Measurements from ENCODE around the gene MMP24OS. TPM values are rescaled to one million over a fixed set of nuclear protein-coding genes. Genes with fewer than 3 reads are reported as not detected.

Gene MMP24OS
- total RNA-seq, 4 donors from 2014 or later, result 8.8 to 67.8 (median 18.1) TPM

GRCh38 chr20:35273449-35274171 is 4.3 kb downstream of the MMP24OS start:
- no peak for TF ChIP-seq CTCF (IDR thresholded peaks at IDR 0.05)
- no peak for TF ChIP-seq POLR2A (IDR thresholded peaks at IDR 0.05)
- H3K36me3 ChIP-seq, result no peaks in the 10 kb centered on the region
- no peak for DNase-seq
- peaks cover 0 to 13% of the 10 kb centered on the region in 2 donors for H3K4me1 ChIP-seq
- intact Hi-C loops (cut with DNase I; ENCODE audit: low total_unique reads), result loop anchor here (10.0 kb wide), 1 partner anchor 129 kb away; the partner anchor contains the start of gene EDEM2
- H3K9me3 ChIP-seq, result no peaks in the 10 kb centered on the region
- no peak overlapping the region for H3K27ac ChIP-seq
- H3K4me3 ChIP-seq, result no peak overlapping the region
- no peaks in the 10 kb centered on the region for H3K27me3 ChIP-seq

GRCh38 chr20:35271904-35272303 is 6.0 kb downstream of the MMP24OS start:
- DNase-seq, result no peak
- Histone ChIP-seq H3K27me3 (no peaks in the 10 kb centered on the region), H3K27ac (no peak overlapping the region), H3K9me3 (no peaks in the 10 kb centered on the region), H3K4me3 (no peak overlapping the region), H3K36me3 (no peaks in the 10 kb centered on the region), H3K4me1 (peaks cover 0 to 10% of the 10 kb centered on the region in 2 donors)
- TF ChIP-seq POLR2A (IDR thresholded peaks at IDR 0.05), result no peak
- no peak for TF ChIP-seq CTCF (IDR thresholded peaks at IDR 0.05)
- intact Hi-C loops (cut with DNase I; ENCODE audit: low total_unique reads), result loop anchor here (10.0 kb wide), 1 partner anchor 127 kb away; the partner anchor contains the start of gene EDEM2

GRCh38 chr20:35271073-35271882 is 6.6 kb downstream of the MMP24OS start:
- DNase-seq, result no peak
- Histone ChIP-seq H3K9me3 (no peaks in the 10 kb centered on the region), H3K4me3 (no peak overlapping the region), H3K27ac (no peak overlapping the region), H3K36me3 (no peaks in the 10 kb centered on the region), H3K27me3 (no peaks in the 10 kb centered on the region), H3K4me1 (peaks cover 0 to 4% of the 10 kb centered on the region in 2 donors)
- TF ChIP-seq CTCF (IDR thresholded peaks at IDR 0.05) (no peak), POLR2A (IDR thresholded peaks at IDR 0.05) (no peak)
- intact Hi-C loops (cut with DNase I; ENCODE audit: low total_unique reads), result loop anchor here (10.0 kb wide), 1 partner anchor 126 kb away; the partner anchor contains the start of gene EDEM2

- no peak for DNase-seq
- Histone ChIP-seq H3K27ac (no peak overlapping the region), H3K4me1 (no peaks in the 10 kb centered on the region), H3K4me3 (no peak overlapping the region), H3K36me3 (no peaks in the 10 kb centered on the region), H3K9me3 (no peaks in the 10 kb centered on the region), H3K27me3 (no peaks in the 10 kb centered on the region)
- intact Hi-C loops (cut with DNase I; ENCODE audit: low total_unique reads), result loop anchor here (10.0 kb wide), 1 partner anchor 125 kb away; the partner anchor contains the start of gene EDEM2
- TF ChIP-seq POLR2A (IDR thresholded peaks at IDR 0.05), result no peak
- TF ChIP-seq CTCF (IDR thresholded peaks at IDR 0.05), result no peak
Measured at GRCh38 chr20:35270021-35270902, 7.7 kb downstream of the MMP24OS start.
